HuH-7.5 (cell line): ENCODE results near the gene ACOX2.

ENCODE experiments used
- DNase-seq: peaks from one replicate; pipeline ENCODE4 v3.0.0; 2011; ENCODE audit warnings: low spot score

ACOX2 gene

DNA sequence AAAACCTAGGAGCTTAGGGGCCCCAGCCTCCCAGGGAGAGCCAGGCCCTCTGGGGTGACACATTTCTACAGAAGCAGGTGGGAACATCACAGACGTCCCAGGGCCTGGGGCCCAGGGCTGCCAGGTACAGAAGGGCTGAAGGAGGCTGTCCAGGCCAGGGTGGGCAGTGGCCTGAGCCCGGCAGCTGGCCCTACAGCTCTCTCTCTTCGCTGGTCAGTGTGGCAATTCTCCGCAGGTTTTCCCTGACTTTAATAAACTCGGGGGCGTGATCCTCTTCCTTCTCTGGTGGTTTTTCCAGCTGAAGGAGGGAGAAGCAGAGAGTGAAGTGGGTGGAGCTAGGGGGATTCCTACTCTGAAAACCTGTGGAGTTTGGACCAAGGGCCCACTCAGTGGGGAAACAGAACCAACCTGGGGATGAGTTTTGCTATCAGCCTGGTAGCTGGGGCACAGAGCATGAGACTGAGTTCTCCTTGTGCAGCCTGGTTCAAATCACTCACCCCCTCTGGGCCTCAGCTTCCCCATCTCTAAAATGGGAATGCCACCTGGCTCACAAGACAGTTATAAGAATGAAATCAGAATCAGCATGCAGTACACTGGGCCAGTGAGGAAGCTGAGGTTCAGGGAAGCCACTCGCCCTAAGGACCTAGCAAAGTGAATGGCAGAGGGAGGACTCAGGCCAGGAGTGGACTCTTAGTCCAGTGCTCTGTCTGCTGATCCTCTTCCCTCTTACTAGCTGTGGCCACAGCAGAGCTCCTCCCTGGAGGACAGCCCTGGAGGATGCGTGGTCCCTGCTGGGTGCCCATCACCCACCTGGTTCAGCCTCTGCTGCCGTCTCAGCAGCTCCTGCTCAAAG, 29.6 kb upstream of the ACOX2 start:
- no peak for DNase-seq

DNA sequence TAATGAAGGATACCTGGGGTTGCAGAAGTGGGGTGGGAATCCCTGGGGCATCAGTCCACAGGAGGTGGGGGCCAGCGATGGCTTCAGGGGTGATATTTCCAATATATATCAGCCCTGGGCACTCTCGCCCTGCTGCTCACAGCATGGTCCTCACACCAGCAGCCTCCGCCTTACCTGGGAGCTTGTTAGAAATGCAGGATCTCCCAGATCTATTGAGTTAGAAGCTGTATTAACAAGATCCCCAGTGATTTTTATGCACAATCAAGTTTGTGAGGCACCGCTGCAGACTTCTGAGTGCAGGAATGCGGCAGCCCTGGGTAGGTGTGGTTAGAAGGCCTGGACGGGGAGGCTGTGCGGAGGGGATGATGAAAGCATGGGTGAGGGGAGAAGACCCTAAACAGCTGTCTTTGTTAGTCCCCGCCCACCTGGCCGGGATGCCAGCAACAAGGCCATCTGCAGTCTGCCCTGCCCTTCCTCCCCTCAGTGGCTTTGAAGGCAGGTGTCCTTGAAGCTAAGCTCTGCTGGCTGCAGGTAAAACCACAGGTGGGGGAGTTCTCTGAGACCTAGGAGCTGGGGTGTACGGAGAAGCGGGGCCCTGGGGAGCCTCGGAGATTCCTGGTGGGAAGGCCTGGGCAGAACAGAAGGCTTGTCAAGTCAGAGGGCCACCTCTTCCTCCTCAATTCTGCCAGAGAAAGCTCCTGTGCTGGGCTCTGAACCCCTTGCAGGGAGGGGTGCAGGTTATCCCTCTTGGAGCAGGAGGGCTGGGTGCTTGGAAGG, 28.8 kb upstream of the ACOX2 start:
- DNase-seq, result no peak

GRCh38 chr3:58564456-58565160, 27.6 kb upstream of the ACOX2 start:
- no peak for DNase-seq

GRCh38 chr3:58564054-58564453, 27.1 kb upstream of the ACOX2 start:
- no peak for DNase-seq

- DNase-seq, result no peak
Measured at GRCh38 chr3:58563386-58564035, 26.5 kb upstream of the ACOX2 start.

DNA sequence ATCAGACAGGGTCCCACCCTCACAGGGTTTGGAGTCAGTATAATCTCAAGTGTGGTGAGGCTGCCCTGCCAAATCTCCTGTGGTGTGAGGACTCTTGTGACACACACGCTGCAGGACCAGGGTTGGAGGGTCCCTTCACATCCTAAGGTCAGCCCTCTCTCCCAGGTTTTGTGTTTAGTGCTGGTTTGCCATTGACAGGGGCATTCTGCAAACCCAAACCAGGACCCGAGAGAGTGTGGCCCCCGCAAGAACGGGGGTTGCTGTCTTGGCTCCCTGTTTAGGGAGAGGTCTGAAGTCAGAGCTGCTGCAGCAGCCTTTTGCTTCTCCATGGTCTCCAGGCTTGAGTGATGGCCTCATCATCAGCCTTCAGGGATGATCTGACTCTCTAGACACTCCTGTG, 25.5 kb upstream of the ACOX2 start:
- no peak for DNase-seq

GRCh38 chr3:58560771-58561311, 23.9 kb upstream of the ACOX2 start:
- DNase-seq, result no peak

- no peak for DNase-seq
Measured at GRCh38 chr3:58559586-58559985, 22.6 kb upstream of the ACOX2 start.

- no peak for DNase-seq
Measured at GRCh38 chr3:58557491-58557890, 20.5 kb upstream of the ACOX2 start.

GRCh38 chr3:58556761-58557221, 19.8 kb upstream of the ACOX2 start:
- no peak for DNase-seq

DNA sequence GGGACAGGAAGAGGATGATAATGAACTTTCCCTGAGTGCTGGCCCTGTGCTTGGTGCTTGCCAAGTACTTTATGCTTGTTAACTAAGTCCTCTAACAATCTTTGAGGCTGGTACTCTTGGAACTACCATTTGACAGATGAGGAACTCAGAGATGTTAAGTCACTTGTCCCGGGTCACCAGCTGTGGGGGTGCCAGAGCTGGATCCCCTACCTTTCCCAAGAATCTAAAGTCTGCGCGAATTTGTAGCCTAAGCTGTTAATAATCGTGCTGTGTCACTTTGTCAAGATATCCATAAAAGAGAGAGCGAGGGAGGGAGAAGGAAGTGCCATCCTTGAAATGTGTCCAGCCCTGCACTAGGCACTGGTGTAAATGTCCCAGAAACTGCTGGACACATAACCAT, 19.0 kb upstream of the ACOX2 start:
- no peak for DNase-seq

DNA sequence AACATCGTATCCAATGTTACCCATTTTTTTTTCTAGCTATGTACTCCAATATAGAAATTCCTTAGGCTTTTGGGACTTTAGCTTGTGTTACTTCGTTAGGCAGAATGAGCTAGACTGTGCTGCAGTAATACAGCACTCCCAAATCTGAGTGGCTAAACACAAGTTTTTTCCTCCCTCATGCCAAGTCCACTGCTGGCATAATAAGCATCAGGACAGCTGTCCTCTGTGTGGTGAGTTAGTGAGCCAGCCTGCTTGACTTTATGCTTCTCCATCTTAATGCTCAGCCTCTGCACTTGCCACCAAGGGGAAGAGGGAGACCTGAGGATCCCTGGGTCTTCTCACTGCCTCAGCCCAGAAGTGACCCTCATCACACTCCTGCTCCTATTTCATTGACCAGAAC, 18.2 kb upstream of the ACOX2 start:
- no peak for DNase-seq

GRCh38 chr3:58553003-58553402, 16.0 kb upstream of the ACOX2 start:
- DNase-seq, result no peak

DNA sequence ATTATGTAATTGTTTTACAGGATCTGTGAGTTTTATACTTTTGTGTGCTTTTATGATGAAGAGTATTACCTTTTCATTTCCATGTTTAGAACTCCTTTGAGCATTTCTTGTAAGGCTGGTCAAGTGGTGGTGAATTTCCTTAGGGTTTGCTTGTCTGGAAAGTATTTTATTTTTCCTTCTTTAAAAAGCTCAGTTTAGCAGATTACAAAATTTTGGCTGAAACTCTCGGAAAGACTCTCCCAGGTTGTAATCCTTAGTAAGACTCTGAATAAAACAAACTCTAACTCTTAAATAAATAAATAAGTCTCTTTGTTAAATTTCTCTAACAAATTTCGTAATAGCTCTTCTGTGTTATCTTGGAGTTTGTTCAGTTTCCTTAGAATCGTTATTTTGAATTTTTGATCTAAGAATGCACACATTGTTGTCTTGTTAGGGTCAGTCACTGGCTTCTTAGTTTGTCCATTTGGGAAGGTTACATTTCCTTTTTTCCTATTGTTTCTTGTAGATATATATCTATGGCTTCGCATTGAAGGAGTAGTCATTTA, 14.7 kb upstream of the ACOX2 start:
- DNase-seq, result no peak

- DNase-seq, result no peak
Measured at GRCh38 chr3:58544541-58544940, 7.6 kb upstream of the ACOX2 start.

GRCh38 chr3:58540176-58540858, 3.3 kb upstream of the ACOX2 start:
- DNase-seq, result no peak

DNA sequence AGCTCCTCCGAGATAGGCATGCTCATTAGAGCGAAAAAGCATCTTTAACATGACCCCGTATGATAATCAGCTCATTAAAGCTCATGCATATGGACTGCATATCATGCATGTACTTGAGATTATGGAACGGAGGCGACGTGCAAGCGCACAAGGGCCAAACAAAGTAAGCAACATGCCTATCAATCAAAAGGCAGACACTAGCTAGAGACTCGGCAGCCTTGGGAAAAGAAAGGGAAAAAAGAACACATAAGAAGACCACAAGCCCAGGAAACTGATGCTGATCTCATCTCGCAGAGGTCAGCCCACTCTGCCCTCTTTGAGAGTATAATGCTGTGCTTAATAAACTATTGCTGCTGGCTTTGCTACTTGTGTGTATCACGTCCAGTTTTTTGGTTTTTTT, 2.6 kb upstream of the ACOX2 start:
- DNase-seq, result no peak

DNA sequence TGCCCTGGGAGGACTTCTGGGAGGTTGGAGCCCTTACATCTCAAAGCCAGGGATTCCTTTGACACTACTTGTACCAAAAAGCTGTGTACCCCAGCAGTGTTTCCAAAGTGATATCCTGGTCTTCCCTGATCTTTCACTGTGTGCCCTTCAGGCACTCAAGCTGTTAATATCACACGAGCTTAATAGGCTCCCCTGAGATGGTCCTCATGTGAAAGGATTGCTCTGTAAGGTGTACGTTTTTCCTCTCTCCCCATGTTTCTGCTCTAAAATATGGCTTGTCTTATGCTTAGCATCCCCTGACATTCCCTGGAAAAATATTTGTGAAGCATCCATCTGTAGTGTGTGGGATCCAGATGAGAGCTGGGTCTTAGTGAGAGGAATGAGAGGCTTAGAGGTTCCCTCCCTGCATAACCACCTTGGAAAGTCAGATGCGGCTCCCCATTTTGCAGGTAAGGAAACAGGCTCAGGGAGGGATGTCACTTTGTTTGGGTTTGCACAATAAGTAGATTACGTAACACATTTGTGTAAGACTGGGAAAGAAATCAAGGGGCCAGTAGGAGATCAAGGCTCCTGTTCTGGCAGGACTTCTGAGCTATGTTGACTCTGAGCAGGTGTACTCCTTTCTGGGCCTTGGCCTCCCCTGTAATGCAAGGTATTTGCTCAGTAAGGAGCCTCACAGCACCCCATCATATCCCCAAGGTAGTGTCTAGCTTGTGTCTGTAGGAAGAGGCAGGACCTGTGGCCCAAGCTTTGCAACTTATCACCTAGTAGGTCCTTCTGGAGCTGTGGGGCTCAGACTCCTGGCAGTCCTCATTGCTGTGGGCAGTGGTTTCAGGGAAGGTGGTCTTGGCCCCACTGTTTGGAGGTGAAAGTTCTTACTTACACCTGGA, 667 bp upstream of the ACOX2 start:
- no peak for DNase-seq

GRCh38 chr3:58535531-58536500, 1.2 kb downstream of the ACOX2 start:
- no peak for DNase-seq
